GM06990 (cell line): ENCODE data around the gene OR4B1.

Experiments used
- DNase-seq: peaks from one replicate; pipeline ENCODE4 v3.0.0-alpha.2; 2011; ENCODE audit not compliant: insufficient read length; ENCODE audit errors: extremely low read depth
- H3K27me3 ChIP-seq: replicated peaks from 2 replicates; pipeline ENCODE4 v1.6.0; 2011; ENCODE audit warnings: low read length; ENCODE audit not compliant: control insufficient read depth, insufficient read depth
- H3K36me3 ChIP-seq: 2 replicates; pipeline ENCODE4 v1.5.1; 2011; ENCODE audit warnings: low read length; ENCODE audit not compliant: control insufficient read depth, insufficient read depth
- H3K4me3 ChIP-seq: replicated peaks from 2 replicates; pipeline ENCODE4 v1.5.1; 2011; ENCODE audit warnings: low read depth, mild to moderate bottlenecking, control low read depth, low read length
- TF ChIP-seq, protein P1 (sequence below): IDR thresholded peaks from 2 replicates; pipeline ENCODE4 v1.5.1; 2011; ENCODE audit warnings: low read length, control low read depth, mild to moderate bottlenecking, inconsistent platforms; ENCODE audit not compliant: insufficient read depth, poor library complexity, severe bottlenecking

Gene OR4B1, protein sequence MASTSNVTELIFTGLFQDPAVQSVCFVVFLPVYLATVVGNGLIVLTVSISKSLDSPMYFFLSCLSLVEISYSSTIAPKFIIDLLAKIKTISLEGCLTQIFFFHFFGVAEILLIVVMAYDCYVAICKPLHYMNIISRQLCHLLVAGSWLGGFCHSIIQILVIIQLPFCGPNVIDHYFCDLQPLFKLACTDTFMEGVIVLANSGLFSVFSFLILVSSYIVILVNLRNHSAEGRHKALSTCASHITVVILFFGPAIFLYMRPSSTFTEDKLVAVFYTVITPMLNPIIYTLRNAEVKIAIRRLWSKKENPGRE

DNA sequence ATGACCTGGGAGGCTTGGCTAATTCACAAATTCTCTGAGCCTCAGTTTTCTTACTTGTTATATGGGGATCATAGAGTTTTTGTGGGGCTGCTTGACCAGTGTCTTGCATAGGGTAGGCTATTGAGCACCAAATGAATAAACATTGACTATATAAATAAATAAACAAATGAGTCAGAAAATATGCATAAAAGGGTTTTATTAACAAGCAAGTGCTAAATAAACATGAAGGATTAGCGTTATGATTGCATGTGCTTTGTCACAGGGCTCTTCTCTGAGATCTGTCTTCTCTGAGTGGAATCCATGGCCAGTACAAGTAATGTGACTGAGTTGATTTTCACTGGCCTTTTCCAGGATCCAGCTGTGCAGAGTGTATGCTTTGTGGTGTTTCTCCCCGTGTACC lies at the start of gene OR4B1:
OR4B1 (plus strand) TSS at position 301 of the 400 bp plus-strand sequence; CDS start at position 301, 0 bp downstream.
- Histone ChIP-seq H3K4me3 (no peak within 1 kb of the TSS), H3K27me3 (no peaks in the 10 kb centered on the region; the same call in 1 of the 2 replicates), H3K36me3 (no peaks in the 10 kb centered on the region)
- DNase-seq = no peak
- TF ChIP-seq, protein P1, sequence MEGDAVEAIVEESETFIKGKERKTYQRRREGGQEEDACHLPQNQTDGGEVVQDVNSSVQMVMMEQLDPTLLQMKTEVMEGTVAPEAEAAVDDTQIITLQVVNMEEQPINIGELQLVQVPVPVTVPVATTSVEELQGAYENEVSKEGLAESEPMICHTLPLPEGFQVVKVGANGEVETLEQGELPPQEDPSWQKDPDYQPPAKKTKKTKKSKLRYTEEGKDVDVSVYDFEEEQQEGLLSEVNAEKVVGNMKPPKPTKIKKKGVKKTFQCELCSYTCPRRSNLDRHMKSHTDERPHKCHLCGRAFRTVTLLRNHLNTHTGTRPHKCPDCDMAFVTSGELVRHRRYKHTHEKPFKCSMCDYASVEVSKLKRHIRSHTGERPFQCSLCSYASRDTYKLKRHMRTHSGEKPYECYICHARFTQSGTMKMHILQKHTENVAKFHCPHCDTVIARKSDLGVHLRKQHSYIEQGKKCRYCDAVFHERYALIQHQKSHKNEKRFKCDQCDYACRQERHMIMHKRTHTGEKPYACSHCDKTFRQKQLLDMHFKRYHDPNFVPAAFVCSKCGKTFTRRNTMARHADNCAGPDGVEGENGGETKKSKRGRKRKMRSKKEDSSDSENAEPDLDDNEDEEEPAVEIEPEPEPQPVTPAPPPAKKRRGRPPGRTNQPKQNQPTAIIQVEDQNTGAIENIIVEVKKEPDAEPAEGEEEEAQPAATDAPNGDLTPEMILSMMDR = no peak

DNA sequence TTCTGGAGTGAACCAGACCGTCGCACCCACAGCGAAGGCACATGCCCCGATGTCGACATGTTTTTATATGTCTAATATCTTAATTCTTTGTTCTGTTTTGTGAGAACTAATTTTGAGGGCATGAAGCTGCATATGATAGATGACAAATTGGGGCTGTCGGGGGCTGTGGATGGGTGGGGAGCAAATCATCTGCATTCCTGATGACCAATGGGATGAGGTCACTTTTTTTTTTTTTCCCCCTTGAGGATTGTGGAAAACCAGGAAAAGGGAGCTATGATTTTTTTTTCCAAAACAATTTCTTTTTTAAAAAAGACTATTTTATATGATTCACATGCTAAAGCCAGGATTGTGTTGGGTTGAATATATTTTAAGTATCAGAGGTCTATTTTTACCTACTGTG lies 49.2 kb upstream of the OR4B1 start:
- H3K27me3 ChIP-seq = no peaks in the 10 kb centered on the region
- TF ChIP-seq, protein P1 = no peak
- no peak for DNase-seq
- no peaks in the 10 kb centered on the region for H3K36me3 ChIP-seq
- H3K4me3 ChIP-seq = no peak overlapping the region

DNA sequence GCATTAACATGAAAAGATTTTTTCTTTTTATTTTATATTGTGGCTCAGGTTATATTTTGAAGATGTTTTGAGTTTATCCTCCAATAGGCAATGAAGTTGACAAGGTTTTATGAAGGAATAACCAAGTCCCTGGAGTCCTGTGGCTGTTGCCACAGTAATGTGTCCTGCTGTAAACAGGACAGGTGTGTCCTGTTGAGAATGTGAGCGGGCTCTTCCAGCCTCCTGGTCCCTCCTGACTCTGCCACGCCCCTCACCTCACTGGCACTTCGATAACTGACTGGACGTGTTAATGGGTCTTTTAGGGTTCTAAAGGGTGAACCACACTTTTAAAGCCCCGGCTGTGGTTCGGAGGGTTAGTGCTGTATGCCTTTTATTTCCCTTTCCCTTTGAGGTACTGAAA lies 47.8 kb upstream of the OR4B1 start:
- DNase-seq = no peak
- Histone ChIP-seq H3K4me3 (no peak overlapping the region), H3K27me3 (no peaks in the 10 kb centered on the region), H3K36me3 (no peaks in the 10 kb centered on the region)
- TF ChIP-seq, protein P1 = no peak

DNA sequence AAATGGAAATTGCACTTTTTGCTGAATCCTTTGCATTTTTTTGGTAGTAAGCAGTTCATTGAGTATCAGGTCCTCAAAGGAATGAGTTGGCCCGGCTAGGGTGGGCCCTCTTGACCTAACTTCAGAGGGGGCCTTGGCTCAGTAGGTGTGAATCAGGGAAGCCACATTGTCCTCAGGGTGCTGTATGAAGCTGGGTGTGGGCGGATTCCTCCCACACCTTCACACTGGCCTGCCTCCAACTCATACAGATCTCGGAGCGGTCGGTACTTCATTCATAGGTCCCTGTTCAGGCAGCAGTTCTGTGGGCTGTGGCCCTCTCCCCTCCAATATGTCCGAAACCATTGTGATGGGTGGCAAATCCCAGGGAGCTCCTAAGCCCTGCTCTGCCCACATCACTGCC lies 47.4 kb upstream of the OR4B1 start:
- no peak overlapping the region for H3K4me3 ChIP-seq
- no peaks in the 10 kb centered on the region for H3K36me3 ChIP-seq
- H3K27me3 ChIP-seq = no peaks in the 10 kb centered on the region
- DNase-seq = no peak
- TF ChIP-seq, protein P1 = no peak

DNA sequence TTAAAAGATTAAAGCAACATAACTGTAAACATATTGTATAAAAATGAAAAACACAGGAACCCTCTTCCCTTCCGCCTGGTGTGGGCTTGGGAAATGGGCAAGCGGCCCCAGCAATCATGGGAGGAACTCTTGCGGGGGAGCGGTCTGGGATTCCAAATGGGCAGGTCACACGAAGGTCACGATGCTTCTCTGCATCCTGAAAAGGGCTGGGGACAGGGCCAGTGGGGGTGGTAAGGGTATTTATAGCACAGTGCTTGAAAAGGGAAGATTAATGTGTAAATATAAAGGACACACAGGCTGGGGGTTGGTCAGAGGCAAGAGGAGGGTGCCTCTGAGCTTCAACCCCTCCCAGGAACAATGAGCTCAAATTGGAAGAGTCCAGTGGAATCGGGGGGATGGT lies 46.9 kb upstream of the OR4B1 start:
- H3K27me3 ChIP-seq = no peaks in the 10 kb centered on the region
- H3K4me3 ChIP-seq = no peak overlapping the region
- TF ChIP-seq, protein P1 = no peak
- DNase-seq = no peak
- H3K36me3 ChIP-seq = no peaks in the 10 kb centered on the region
